HFFc6 (cell line): ENCODE measurements around the gene GPR152. TPM values are rescaled to one million over a fixed set of nuclear protein-coding genes. Genes with fewer than 3 reads are reported as not detected.

Source experiments
- DNase-seq: peaks from one replicate; pipeline ENCODE4 v3.0.0-alpha.2; 2018
- H3K27ac Mint-ChIP-seq: 2 replicates; pipeline ENCODE4 v1.8.0; 2020; ENCODE audit warnings: mild to moderate bottlenecking, mixed read lengths
- H3K27me3 Mint-ChIP-seq: 2 replicates; pipeline ENCODE4 v1.8.0; 2021; ENCODE audit warnings: mild to moderate bottlenecking, moderate library complexity, mixed read lengths; ENCODE audit not compliant: insufficient read depth
- H3K36me3 Mint-ChIP-seq: 2 replicates; pipeline ENCODE4 v1.8.0; 2021; ENCODE audit warnings: low read depth, mixed read lengths
- H3K4me1 Mint-ChIP-seq: 2 replicates; pipeline ENCODE4 v1.8.0; 2020; ENCODE audit warnings: low read depth, mixed read lengths
- H3K4me3 Mint-ChIP-seq: 2 replicates; pipeline ENCODE4 v1.8.0; 2020; ENCODE audit warnings: mild to moderate bottlenecking, moderate library complexity, mixed read lengths
- H3K9me3 Mint-ChIP-seq: 2 replicates; pipeline ENCODE4 v1.8.0; 2020; ENCODE audit warnings: mild to moderate bottlenecking, mixed read lengths
- CTCF ChIP-seq: fragments of 200-600 bp; sonication (generic); IDR thresholded peaks from 2 replicates; pipeline ENCODE4 v1.5.0; 2021; ENCODE audit warnings: antibody characterized with exemption, mild to moderate bottlenecking
- long read RNA-seq: library from polyadenylated mRNA; unstranded; transcript quantifications from one replicate; pipeline ENCODE4 v2.0.0, GENCODE V29; 2019
- total RNA-seq, 6 experiments: library from RNA; stranded (reverse); fragmentation: NEBNext Ultra II Directional; extraction: Animal tissue kit (Norgen Biotek cat#: 25700); gene quantifications; 2 replicates in 1 of 6; 3 replicates in 5 of 6; pipeline ENCODE4 v1.2.3, GENCODE V29; 2021

GPR152 gene
- not detected for total RNA-seq
- long read RNA-seq: 0 reads

GRCh38 chr11:67452141-67452952 is at the start of gene GPR152:
Gene GPR152, minus strand, starts transcription at chr11:67452729. Its CDS starts 5 bp downstream, at chr11:67452724.
- Mint-ChIP-seq H3K27ac (no peak within 1 kb of the TSS), H3K4me1 (no peaks in the 10 kb centered on the region), H3K4me3 (no peak within 1 kb of the TSS), H3K27me3 (peaks cover 18% of the 10 kb centered on the region), H3K36me3 (no peaks in the 10 kb centered on the region), H3K9me3 (no peaks in the 10 kb centered on the region)
- no peak for TF ChIP-seq CTCF
- DNase-seq: no peak

- H3K27ac Mint-ChIP-seq: no peak overlapping the region
- no peaks in the 10 kb centered on the region for H3K9me3 Mint-ChIP-seq
- DNase-seq: no peak
- peaks cover 3% of the 10 kb centered on the region; the same call in 1 of the 2 replicates for H3K27me3 Mint-ChIP-seq
- peaks cover 9% of the 10 kb centered on the region for H3K36me3 Mint-ChIP-seq
- peaks cover 25% of the 10 kb centered on the region for H3K4me1 Mint-ChIP-seq
- no peak overlapping the region for H3K4me3 Mint-ChIP-seq
- TF ChIP-seq CTCF: no peak
These were observed 49.3 kb upstream of the GPR152 start for GRCh38 chr11:67501854-67502253.

- H3K27me3 Mint-ChIP-seq: peaks cover 1% of the 10 kb centered on the region; the same call in 1 of the 2 replicates
- DNase-seq: no peak
- no peaks in the 10 kb centered on the region for H3K9me3 Mint-ChIP-seq
- no peak overlapping the region for H3K27ac Mint-ChIP-seq
- H3K4me3 Mint-ChIP-seq: no peak overlapping the region
- no peak for TF ChIP-seq CTCF
- peaks cover 9% of the 10 kb centered on the region for H3K36me3 Mint-ChIP-seq
- H3K4me1 Mint-ChIP-seq: peaks cover 17% of the 10 kb centered on the region
These were observed 48.5 kb upstream of the GPR152 start for GRCh38 chr11:67500831-67501715.

- DNase-seq: no peak
These were observed 47.9 kb upstream of the GPR152 start for GRCh38 chr11:67500484-67500821.

More at GRCh38 chr11:67500484-67500821, 47.9 kb upstream of the GPR152 start:
- H3K27ac Mint-ChIP-seq: no peak overlapping the region
- no peak overlapping the region for H3K4me3 Mint-ChIP-seq
- no peaks in the 10 kb centered on the region; the same call in 1 of the 2 replicates for H3K27me3 Mint-ChIP-seq
- no peaks in the 10 kb centered on the region for H3K9me3 Mint-ChIP-seq
- H3K4me1 Mint-ChIP-seq: peaks cover 11% of the 10 kb centered on the region
- TF ChIP-seq CTCF: no peak
- peaks cover 9% of the 10 kb centered on the region for H3K36me3 Mint-ChIP-seq
